Epithelial cell of prostate (primary cell): ENCODE results near the gene RAB11FIP4.

ENCODE experiments used
- DNase-seq: peaks from one replicate; pipeline ENCODE4 v3.0.0-alpha.2; 2011; ENCODE audit warnings: low read depth, low spot score
- H3K27ac ChIP-seq: fragments of 450-650 bp; 2 replicates; pipeline ENCODE4 v1.5.1; 2017; ENCODE audit warnings: mild to moderate bottlenecking

Gene RAB11FIP4

DNA sequence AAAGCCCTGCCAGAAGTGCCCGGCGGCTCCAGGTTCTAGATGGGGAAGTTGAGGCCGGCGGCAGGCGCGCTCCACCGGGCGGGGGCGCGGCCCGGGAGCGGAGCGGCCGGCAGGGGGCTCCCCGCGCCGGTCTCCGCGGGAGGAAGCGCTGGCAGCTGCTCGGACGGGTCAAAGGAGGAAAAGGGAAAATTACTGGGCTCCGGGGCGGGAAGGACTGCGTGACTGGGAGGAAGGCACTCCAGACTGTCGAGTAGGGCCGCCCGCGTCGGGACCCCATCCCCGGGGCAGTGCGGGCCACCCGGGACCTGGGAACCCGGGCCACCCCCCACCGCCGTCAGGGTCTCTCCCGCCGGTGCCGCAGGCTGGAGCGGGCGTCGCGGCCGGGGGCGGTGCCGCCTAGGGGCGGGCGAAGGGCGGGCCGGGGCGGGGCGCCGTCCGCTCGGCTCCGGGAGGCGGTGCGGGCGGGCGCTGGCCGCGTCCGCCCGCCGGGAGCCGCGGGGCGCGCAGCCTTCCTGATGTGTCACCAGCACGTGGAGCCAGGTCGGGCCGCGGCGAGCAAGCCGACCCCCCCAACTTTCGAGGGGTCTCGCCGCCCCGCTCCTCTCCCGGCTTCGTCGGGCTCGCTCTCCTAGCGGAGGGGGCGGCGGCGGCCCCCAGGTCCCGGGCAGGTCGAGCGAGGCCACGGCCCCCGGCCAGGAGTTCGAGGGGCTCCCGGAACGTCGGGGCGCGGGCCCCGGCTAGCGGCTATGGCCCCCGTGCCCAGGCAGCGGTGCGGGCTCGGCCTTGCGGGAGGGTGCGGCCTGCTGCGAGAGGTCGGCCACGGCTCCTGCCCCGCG is 167.5 kb downstream of the RAB11FIP4 start:
- DNase-seq: no peak
- H3K27ac ChIP-seq: peak overlapping the region; percentile 69

DNA sequence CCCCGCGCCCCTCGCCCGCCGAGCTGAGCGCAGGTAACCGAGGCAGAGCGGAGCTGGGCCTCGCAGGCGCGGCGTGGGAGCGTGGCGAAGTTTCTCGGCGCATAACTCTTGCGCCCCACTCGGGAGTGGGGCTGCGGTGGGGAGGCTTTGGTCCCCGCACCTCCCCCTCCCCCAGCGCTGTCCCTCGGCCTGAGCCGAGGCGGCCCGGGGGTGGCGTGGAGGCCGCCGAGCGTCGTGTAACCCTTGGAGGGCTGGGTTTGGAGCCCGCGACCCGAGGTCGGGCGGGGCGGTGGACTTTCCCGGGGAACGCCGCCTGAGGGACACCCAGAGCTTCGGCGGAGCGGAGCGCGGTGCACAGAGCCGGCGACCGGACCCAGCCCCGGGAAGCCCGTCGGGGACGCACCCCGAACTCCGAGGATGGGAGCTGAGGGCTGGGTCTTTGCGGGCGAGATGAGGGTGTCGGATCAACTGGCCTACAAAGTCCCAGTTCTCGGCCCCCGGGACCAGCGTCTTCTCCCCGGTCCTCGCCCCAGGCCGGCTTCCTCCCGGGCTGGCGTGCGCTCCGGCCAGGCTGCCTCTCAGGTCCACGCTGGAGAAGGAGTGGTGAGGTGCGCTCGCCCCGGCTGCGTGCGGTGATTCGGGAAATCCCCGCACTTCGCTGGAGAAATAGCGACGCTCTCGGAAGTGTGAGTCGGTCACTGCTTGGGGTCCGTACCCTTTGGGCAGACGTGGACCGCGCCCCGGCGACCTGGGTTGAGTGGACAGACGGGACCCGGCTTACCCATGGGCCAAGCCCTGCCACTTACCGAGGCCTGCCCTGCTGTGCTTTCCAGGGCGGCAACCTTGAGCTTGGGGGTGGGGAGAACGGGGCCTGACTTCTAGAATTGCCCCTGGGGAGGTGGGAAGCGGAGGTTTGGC is 168.4 kb downstream of the RAB11FIP4 start:
- peak overlapping the region; percentile 69 for H3K27ac ChIP-seq
- DNase-seq: no peak

DNA sequence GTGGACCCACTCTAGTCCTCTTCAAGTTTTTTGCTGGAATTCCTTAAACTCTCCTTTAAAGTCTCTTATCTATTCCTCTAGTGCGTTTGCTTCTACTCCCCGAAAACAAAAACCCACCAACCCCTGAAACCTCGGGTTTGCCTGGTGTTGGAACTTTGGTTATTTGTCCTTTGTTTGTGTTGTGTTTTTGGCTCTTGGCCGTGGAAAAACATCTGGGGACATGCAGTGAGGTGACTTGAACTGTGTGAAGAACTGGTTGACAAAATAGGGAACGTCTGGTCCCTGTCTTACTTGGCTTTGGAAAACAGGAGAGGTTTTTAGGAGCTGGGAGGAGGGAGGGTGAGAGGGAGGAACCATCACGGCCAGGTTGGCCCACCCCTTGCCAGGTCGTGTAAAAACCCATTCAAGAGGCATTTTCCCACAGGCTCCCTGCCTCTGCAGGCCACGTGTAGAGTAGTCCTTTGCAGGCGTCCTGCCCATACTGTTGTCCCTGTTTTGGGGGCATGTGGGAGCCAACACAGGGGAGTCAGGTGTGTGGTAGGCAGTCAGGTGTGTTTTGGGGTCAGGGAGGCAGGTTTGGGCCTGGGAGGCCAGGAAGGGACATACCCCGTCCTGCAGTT is 169.3 kb downstream of the RAB11FIP4 start:
- H3K27ac ChIP-seq: peak overlapping the region; percentile 69
- no peak for DNase-seq

DNA sequence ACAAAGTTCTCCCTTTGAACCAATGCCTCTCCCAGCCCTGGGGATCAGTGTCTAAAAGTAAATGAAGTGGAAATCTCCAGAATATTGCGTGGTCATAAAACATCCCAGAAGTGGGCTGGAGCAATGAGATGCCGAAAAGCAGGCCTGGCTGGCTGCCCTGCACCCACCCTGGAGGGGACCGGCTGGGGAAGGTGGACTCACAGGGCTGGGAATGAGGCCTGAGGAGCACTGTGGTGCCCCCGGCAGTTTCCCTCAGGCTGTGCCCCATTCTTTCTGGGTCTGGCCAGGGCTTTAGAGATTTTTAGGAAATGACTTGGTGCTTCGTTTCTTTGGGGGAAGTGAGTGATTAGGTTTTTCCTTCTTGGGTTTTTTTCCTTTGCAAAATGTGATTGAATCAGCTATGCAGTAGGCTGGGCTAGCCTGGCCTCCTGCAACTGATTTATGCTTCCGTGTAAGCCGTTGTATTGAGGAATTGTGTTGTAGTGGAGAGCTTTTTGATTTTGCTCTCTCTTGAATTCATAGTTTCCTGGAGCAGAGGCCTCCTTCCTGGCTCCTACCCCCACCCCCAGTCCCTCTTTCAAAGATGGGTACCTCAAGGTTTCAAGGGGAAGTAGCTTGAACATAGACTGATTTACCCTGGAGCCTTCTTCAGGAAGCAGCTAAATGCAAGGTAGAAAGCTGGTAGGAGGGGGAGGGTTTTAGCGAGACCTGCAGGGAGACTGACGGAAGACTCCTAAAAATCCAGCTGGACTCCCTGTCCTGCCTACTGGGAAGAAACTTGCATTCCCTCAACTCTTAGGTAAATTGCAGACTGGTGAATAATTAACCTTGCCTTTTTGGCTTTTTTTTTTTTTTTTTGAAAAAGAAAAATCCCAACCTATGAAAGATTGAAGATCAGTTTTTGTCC is 170.2 kb downstream of the RAB11FIP4 start:
- H3K27ac ChIP-seq: peak overlapping the region; percentile 69
- no peak for DNase-seq

DNA sequence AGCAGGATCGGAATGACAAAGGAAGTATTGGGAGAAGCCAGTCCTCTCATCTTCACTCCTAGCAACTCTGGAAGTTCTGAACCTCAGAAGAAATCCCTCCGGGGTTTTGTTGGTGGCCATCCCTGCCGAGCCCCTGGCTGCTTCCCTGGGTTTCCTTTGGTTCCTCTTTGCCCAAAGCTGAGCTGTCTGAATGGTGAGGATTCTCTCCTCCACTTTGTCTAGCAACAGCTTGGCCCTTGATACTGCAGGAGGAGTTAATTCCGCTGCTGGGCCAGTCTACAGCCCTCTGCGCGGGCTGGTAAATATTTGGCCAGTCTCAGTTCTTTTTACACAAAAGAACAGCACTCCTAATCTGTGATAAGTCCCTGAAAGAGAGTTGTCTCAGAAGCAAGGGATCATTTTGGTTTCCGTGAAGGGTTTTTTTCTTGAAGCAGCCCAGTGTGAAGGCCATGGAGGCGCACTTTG is 170.9 kb downstream of the RAB11FIP4 start:
- no peak overlapping the region for H3K27ac ChIP-seq
- no peak for DNase-seq

DNA sequence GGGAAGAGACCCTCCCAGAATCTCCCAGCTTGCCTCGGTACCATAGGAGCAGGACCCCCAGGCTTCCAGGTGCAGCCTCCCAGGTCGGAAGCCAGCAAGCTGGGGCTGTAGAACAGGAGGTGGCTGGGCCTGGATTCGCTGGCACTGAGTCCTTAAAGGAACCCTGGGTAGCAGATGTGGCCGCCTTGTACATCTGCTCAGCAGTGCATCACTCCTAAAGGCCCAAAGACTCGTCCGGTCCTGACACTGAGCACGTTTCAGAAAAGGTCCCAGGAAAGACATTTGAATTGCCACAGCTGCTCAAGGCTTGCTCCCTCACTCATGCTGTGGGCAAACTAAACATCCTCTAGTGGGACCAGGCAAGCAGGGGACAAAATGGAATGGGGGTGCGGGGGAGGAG is 172.8 kb downstream of the RAB11FIP4 start:
- DNase-seq: no peak
- H3K27ac ChIP-seq: no peak overlapping the region

DNA sequence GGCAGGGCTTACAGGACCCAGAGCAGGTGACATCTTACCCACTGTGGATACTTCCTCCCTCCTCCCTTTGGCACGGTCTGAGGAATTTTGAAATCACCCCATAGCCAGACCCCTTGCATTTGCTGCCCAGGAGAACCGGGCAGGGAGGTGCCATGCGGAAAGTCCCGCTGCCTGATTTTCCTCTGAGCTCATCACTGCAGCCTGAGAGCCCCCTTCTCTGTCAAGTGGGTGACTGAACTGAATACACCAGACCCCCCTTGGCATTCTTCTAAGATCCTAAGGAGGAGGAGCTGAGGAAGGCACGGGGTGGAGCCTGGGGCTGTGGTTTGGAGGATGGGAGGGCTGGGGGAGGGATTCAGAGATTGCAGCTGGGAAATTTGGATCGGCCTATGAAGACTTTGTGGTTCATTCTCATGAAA is 173.4 kb downstream of the RAB11FIP4 start:
- DNase-seq: no peak
- no peak overlapping the region for H3K27ac ChIP-seq

DNA sequence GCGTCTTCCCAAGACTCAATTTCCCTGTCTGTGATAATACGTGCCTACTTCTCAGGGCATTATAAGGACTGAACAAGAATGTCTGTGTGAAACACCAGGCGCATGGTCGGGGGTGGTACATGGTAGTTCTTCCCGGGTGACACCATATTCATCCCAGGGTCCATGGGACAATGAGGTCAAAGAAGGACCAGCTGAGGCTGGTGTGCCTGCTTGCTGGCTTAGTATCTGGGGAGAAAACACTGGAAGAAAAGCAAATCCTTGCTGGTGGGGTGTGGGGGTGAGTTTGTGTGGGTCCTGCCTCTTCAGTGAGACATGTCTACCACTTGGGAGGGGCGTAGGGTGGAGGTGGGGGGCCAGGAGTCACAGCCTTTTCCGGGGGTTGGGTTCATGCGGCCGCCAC is 174.2 kb downstream of the RAB11FIP4 start:
- H3K27ac ChIP-seq: no peak overlapping the region
- DNase-seq: no peak

DNA sequence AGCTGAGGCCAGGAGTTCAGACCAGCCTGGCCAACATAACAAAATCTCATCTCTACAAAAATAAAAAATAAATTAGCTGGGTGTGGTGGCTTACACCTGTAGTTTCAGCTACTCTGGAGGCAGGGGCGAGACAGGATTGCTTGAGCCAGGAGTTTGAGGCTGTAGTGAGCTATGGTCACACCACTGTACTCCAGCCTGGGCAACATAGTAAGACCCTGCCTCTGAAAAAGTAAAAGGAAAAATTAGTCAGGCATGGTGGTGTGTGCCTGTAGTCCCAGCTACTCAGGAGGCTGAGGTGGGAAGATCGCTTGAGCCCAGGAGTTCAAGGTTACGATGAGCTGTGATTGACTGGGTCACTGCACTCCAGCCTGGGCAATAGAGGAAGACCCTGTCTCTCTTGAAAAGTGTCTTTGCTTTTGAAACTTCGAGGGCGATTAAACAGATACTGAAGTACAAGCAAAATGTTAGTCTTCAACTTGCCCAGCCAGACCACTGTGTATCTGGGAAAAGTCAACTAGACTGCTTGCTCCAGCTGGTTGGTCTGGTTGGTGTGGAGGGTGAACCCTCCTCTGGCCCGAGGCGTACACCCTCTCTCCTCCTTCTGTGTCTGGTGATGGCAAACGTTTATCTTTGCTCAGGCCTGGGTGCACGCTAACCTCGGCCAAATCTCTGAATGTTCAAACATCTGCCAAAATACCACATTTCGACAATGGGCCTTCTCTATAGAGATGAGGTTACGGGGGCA is 174.9 kb downstream of the RAB11FIP4 start:
- no peak overlapping the region for H3K27ac ChIP-seq
- no peak for DNase-seq

DNA sequence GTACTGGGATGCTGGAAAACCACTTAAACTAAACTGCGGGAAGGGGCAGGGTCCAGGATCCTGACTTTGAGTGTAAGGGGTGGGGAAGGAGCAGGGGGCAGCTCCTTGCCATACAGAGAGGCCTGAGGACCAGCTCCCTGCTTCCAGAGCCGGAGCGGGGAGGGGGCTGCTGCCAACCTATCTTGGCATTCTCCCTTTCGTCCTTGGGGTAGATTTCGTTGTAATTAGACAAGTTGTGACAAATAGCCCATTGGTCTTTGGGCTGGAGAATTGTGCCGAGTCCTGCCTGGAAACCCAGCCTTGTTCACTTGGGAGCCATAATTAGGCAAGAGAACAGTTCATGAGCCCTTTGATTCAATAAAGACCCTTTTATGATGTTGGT is 175.5 kb downstream of the RAB11FIP4 start:
- DNase-seq: no peak

DNA sequence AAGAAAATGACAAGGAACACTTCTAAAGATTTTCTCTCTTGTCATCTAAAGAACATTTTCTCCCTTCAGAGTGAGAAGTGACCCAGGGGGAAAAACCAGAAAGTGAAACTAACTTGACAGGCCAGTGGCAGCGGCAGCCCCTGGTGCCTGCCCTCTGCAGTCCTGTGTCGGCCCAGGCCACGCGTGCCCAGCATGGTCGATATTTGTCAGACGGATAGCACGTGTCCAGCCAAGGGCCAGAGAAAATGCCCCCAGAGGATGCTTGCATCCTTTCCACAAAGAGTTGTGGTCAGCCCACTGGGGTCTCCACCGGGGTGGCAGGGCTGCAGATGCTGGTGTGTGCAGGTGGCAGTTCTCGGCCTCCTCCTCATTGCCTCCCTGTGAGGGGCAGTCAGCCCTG is 176.6 kb downstream of the RAB11FIP4 start:
- H3K27ac ChIP-seq: no peak overlapping the region
- DNase-seq: no peak

More for the DNA sequence above, 175.5 kb downstream of the RAB11FIP4 start:
- H3K27ac ChIP-seq: no peak overlapping the region

DNA sequence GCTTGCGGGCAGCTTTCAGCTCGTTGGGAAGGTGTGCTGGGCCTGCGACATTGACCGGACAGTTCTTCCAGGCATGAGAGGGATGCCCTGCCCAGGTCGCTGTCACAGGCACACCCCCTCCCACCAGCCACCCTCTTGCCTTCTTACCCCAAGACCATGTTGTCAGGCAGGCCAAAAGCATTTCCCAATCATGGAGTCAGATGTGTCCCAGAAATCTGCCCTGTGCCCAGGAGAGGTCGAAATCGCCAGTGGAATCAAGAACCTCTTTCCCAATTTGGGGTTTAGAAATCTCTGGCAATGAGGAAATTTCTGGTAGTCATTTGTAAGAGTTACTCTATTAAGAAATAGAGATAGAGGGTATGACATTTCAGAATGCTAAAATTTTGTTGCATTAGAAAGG is 177.1 kb downstream of the RAB11FIP4 start:
- H3K27ac ChIP-seq: no peak overlapping the region
- no peak for DNase-seq

DNA sequence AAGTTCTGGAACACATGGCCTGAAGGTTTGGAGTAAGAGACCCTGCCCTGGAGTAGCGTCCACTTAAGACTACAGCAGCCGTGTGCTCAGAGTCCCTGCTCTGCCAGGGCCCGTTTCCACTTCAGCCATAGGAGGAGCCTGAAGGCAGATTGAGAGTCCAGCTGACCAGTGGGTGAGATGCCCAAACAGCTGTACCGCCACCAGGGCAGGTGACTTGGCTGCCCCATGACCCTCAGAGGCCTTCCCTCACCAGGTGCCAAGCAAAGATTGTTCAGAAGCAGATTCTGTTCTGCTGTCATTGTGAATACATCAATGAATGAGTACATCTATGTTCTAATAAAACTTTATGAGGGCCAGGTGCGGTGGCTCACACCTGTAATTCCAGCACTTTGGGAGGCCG is 178.8 kb downstream of the RAB11FIP4 start:
- no peak overlapping the region for H3K27ac ChIP-seq
- DNase-seq: no peak

DNA sequence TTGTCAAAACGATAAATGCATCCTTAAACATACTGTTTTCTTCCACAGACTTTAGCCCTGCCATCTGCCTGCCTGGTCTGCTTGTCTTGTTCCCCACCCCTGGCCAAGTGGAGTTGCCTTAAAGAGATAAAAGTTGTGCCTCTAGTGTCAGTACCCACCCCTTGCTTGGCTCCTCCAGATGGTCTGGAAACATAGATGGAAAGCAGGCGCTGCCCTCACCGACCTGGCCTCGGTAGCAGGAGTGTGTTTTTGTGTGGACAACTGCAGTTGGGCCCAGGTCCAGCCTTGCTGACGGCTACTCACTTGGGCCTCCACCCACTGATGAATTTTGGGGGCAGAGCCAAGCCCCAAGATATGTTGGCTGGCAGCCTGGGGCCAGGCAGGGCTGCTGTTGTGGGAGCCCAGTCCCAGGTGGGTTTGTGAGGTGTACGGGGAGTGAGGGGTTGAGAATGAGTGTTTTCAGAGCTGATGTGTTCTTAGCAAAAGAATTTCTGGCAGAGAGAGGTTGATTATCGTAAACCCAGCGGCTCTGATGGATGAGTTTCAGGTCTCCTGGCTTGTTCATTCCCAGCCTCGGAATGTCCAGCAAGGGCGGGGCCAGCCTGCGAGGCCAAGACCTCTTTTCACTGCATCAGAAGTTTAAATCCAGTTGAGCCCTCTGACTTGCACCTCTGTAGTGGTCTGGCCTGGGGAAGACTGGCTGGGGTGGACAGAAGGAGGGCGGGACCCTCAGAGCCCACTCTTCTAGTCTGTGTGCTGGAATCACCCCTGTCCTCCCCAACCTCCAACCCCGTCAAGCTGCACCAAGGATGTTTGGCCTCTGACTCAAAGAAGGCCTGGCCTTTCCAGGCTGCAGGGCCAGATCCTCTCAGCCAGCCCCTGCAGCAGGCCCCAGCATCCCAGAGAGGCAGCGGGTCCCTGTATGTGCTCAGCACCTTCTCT is 179.7 kb downstream of the RAB11FIP4 start:
- no peak for DNase-seq
- H3K27ac ChIP-seq: peak overlapping the region; percentile 44

DNA sequence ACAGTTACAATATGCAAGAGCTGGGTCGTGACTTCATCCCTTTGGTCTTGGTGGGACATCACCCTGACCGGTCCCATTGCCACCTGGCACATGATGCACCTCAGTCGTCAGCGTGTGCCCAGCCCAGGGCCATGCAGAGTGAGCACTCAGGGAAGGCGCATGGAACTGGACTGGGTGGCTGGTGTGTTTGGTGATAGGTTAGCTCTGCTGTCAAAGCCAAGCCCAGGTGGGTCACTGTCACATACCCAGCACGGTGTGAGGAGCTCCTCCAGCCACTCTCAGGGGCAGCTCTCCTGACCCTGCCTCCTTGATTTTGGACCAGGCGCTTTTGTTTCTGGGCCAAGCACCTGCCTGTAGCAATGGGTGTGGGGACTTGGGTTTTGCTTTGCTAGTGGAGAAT is 180.9 kb downstream of the RAB11FIP4 start:
- no peak for DNase-seq
- H3K27ac ChIP-seq: no peak overlapping the region

DNA sequence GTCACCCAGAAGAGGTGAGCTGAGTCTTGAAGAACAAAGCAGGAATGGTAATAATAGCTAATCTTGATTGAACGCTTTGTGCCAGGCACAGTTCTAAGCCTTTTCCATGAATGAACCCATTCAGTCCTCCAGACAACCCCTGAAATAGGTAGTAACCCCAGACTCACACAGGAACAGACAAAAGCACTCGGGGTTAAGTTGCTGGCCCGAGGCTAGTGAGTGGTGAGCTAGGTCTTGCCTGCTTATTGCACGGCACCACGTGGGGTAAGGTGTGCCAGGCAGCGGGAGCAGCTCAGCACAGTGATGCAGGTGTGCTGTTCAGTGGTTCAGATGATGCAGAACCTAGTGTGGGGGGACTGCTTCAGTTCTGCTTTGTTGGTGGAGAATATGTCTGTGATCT is 181.6 kb downstream of the RAB11FIP4 start:
- no peak overlapping the region for H3K27ac ChIP-seq
- DNase-seq: no peak

DNA sequence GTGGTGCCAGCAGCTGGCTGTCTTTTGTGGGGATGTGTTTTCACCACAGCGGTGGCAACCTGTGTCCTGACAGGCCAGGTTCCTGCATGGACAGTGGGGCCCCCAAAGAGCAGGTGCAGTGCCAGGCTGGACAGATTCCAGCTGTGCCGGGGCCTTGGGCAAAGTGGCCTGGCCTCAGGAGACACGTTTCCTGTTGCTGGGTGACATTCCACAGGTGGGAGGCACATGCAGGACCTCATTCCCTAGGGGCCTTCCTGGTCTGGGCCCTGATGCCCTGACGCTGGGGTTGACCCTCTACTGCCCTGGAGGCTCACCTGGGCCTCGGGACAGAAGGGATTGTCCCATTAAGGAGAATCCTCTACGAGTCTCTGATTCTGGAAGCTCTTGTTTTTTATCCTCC is 182.4 kb downstream of the RAB11FIP4 start:
- no peak overlapping the region for H3K27ac ChIP-seq
- DNase-seq: no peak

DNA sequence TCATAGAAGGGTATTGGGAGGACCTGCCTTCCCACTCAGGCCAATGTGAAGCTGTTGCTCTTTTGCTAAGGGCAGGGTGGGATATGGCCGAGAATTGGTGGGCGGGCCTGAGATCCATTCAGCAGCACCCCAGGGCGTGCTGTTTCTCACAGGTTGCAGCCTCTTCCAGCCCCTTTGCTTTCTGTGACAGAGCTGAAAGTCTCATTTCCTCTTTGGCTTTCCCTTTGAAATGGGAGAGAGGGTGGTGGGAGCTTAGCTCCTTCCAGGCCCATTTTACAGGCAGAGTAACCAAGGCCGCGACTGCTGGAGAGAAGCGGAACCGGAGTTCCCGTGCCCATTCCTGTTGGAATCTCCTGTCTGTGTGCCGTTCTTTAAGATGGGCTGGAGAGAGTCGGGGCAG is 183.0 kb downstream of the RAB11FIP4 start:
- DNase-seq: no peak
- no peak overlapping the region for H3K27ac ChIP-seq
